AML-193 (cell line): ENCODE measurements around the gene PPP1R9B.

Experiments
- DNase-seq, 2 experiments: peaks; one replicate each; lab custom pipeline; 2025; lab: John Stamatoyannopoulos, UW

PPP1R9B gene

GRCh38 chr17:50105811-50106210, 44.7 kb downstream of the PPP1R9B start:
- DNase-seq, result no peak

GRCh38 chr17:50103941-50104340, 46.5 kb downstream of the PPP1R9B start:
- DNase-seq, result no peak

- DNase-seq, result no peak
Measured at GRCh38 chr17:50103252-50103651, 47.2 kb downstream of the PPP1R9B start.

GRCh38 chr17:50102164-50102991, 48.1 kb downstream of the PPP1R9B start:
- DNase-seq, result no peak

GRCh38 chr17:50101346-50102163, 48.9 kb downstream of the PPP1R9B start:
- DNase-seq, result no peak

GRCh38 chr17:50100921-50101345, 49.5 kb downstream of the PPP1R9B start:
- DNase-seq, result no peak

- DNase-seq, result no peak
Measured at GRCh38 chr17:50100480-50100883, 50.0 kb downstream of the PPP1R9B start.

GRCh38 chr17:50099003-50099402, 51.5 kb downstream of the PPP1R9B start:
- DNase-seq, result no peak

- no peak for DNase-seq
Measured at GRCh38 chr17:50098583-50098982, 51.9 kb downstream of the PPP1R9B start.

GRCh38 chr17:50097926-50098325, 52.6 kb downstream of the PPP1R9B start:
- DNase-seq, result no peak

GRCh38 chr17:50097455-50097854, 53.0 kb downstream of the PPP1R9B start:
- no peak for DNase-seq

GRCh38 chr17:50096758-50097157, 53.7 kb downstream of the PPP1R9B start:
- DNase-seq, result no peak

- no peak for DNase-seq
Measured at GRCh38 chr17:50096092-50096491, 54.4 kb downstream of the PPP1R9B start.

- no peak for DNase-seq
Measured at GRCh38 chr17:50095626-50096037, 54.8 kb downstream of the PPP1R9B start.

- DNase-seq, result peak; percentile 96 to 97
Measured at GRCh38 chr17:50094753-50095619, 55.5 kb downstream of the PPP1R9B start, which contains the start of gene PDK2. TSS of gene PDK2 (plus strand) at chr17:50095351. CDS start at chr17:50095436, 85 bp downstream.

GRCh38 chr17:50094243-50094752, 56.2 kb downstream of the PPP1R9B start:
- peak; percentile 84 to 92 for DNase-seq

- no peak for DNase-seq
Measured at GRCh38 chr17:50093807-50094206, 56.7 kb downstream of the PPP1R9B start.

- no peak for DNase-seq
Measured at GRCh38 chr17:50093246-50093645, 57.2 kb downstream of the PPP1R9B start.

- DNase-seq, result no peak
Measured at GRCh38 chr17:50091918-50092285, 58.6 kb downstream of the PPP1R9B start.

GRCh38 chr17:50090971-50091917, 59.2 kb downstream of the PPP1R9B start:
- no peak for DNase-seq

GRCh38 chr17:50090071-50090470, 60.4 kb downstream of the PPP1R9B start:
- DNase-seq, result no peak
